Measurements from ENCODE around the gene NGEF.

Gene NGEF

GRCh38 chr2:233049194-233049761 is 36.2 kb upstream of the NGEF start:
- H3K27me3 ChIP-seq (ENCODE audit: insufficient read depth, low read length, poor library complexity): peaks cover 8% of the 10 kb centered on the region
- no peak overlapping the region for H3K9ac ChIP-seq (ENCODE audit: low read depth, low read length)
- no peak overlapping the region for H3K4me2 ChIP-seq (ENCODE audit: insufficient read depth, low read length)
- H4K20me1 ChIP-seq (ENCODE audit: insufficient read depth, low read length): no peaks in the 10 kb centered on the region
- DNase-seq (no peak), ATAC-seq (ENCODE audit: insufficient read depth, low read depth) (peak; percentile 46; the same call in 1 of the 3 replicates)
- no peak overlapping the region for H3K4me3 ChIP-seq (ENCODE audit: low read depth in 1 of 2, low read length in 2 of 2)
- no peak overlapping the region for H3K27ac ChIP-seq (ENCODE audit: low read length)
- H3K36me3 ChIP-seq (ENCODE audit: insufficient read depth, low read length): no peaks in the 10 kb centered on the region
- no peaks in the 10 kb centered on the region for H3K79me2 ChIP-seq (ENCODE audit: insufficient read depth, low read length)
- no peak for TF ChIP-seq CTCF (IDR thresholded peaks at IDR 0.05; ENCODE audit: borderline replicate concordance, extremely low read depth, low read length, poor library complexity, severe bottlenecking)
- no peak for TF ChIP-seq EZH2 (IDR thresholded peaks at IDR 0.05; ENCODE audit: borderline replicate concordance, low read depth, low read length, severe bottlenecking)
- no peaks in the 10 kb centered on the region for H3K4me1 ChIP-seq (ENCODE audit: insufficient read depth, low read length)
- no peaks in the 10 kb centered on the region for H3K9me3 ChIP-seq (ENCODE audit: insufficient read depth, low read length, severe bottlenecking)
- H2AFZ ChIP-seq (ENCODE audit: low read depth, low read length): no peak overlapping the region

- Histone ChIP-seq H3K9me3 (ENCODE audit: insufficient read depth, low read length, severe bottlenecking) (no peaks in the 10 kb centered on the region), H3K79me2 (ENCODE audit: insufficient read depth, low read length) (no peaks in the 10 kb centered on the region), H4K20me1 (ENCODE audit: insufficient read depth, low read length) (no peaks in the 10 kb centered on the region), H2AFZ (ENCODE audit: low read depth, low read length) (no peak overlapping the region), H3K4me2 (ENCODE audit: insufficient read depth, low read length) (no peak overlapping the region), H3K27me3 (ENCODE audit: insufficient read depth, low read length, poor library complexity) (peaks cover 14% of the 10 kb centered on the region), H3K9ac (ENCODE audit: low read depth, low read length) (no peak overlapping the region), H3K4me1 (ENCODE audit: insufficient read depth, low read length) (no peaks in the 10 kb centered on the region), H3K27ac (ENCODE audit: low read length) (no peak overlapping the region), H3K4me3 (ENCODE audit: low read depth in 1 of 2, low read length in 2 of 2) (no peak overlapping the region), H3K36me3 (ENCODE audit: insufficient read depth, low read length) (no peaks in the 10 kb centered on the region)
- TF ChIP-seq CTCF (IDR thresholded peaks at IDR 0.05; ENCODE audit: borderline replicate concordance, extremely low read depth, low read length, poor library complexity, severe bottlenecking) (no peak), EZH2 (IDR thresholded peaks at IDR 0.05; ENCODE audit: borderline replicate concordance, low read depth, low read length, severe bottlenecking) (no peak)
- ATAC-seq (ENCODE audit: insufficient read depth, low read depth) (no peak), DNase-seq (no peak)
Observed at GRCh38 chr2:233048569-233049193, 35.6 kb upstream of the NGEF start.

- Histone ChIP-seq H3K79me2 (ENCODE audit: insufficient read depth, low read length) (no peaks in the 10 kb centered on the region), H4K20me1 (ENCODE audit: insufficient read depth, low read length) (no peaks in the 10 kb centered on the region), H3K9ac (ENCODE audit: low read depth, low read length) (no peak overlapping the region), H3K9me3 (ENCODE audit: insufficient read depth, low read length, severe bottlenecking) (no peaks in the 10 kb centered on the region), H3K4me3 (ENCODE audit: low read depth in 1 of 2, low read length in 2 of 2) (no peak overlapping the region), H3K36me3 (ENCODE audit: insufficient read depth, low read length) (no peaks in the 10 kb centered on the region), H3K4me1 (ENCODE audit: insufficient read depth, low read length) (no peaks in the 10 kb centered on the region), H3K4me2 (ENCODE audit: insufficient read depth, low read length) (no peak overlapping the region), H3K27ac (ENCODE audit: low read length) (no peak overlapping the region), H2AFZ (ENCODE audit: low read depth, low read length) (no peak overlapping the region), H3K27me3 (ENCODE audit: insufficient read depth, low read length, poor library complexity) (peaks cover 14% of the 10 kb centered on the region)
- no peak for TF ChIP-seq CTCF (IDR thresholded peaks at IDR 0.05; ENCODE audit: borderline replicate concordance, extremely low read depth, low read length, poor library complexity, severe bottlenecking)
- TF ChIP-seq EZH2 (IDR thresholded peaks at IDR 0.05; ENCODE audit: borderline replicate concordance, low read depth, low read length, severe bottlenecking): no peak
- ATAC-seq (ENCODE audit: insufficient read depth, low read depth) (no peak), DNase-seq (no peak)
Observed at GRCh38 chr2:233047667-233048066, 34.6 kb upstream of the NGEF start.
